Erythroblast (primary cell): ENCODE data around the gene DENND1B.

Experiments used
- GATA1 ChIP-seq: IDR thresholded peaks from 2 replicates; pipeline ENCODE4 v1.6.1; 2011; ENCODE audit warnings: low read depth, mild to moderate bottlenecking, control low read depth, low read length, moderate library complexity
- POLR2A ChIP-seq: IDR thresholded peaks from 2 replicates; pipeline ENCODE4 v1.6.1; 2011; ENCODE audit warnings: mild to moderate bottlenecking, low read length

GRCh38 chr1:197768014-197768805 is 7.1 kb downstream of the DENND1B start:
- TF ChIP-seq POLR2A (no peak), GATA1 (no peak)
